HEK293 (cell line): ENCODE measurements around the gene TRAPPC6A.

Experiments used
- CTCF ChIA-PET: fragments of 350-600 bp; formaldehyde crosslinking; extraction: SDS; loops from one replicate; lab custom pipeline; 2021; ENCODE audit warnings: antibody characterized with exemption; lab: Yijun Ruan, JAX
- POLR2A ChIA-PET: fragments of 300-600 bp; formaldehyde crosslinking; extraction: SDS; loops from one replicate; lab custom pipeline; 2020; ENCODE audit warnings: antibody characterized with exemption, inconsistent platforms; lab: Yijun Ruan, JAX
- H3K27ac ChIP-seq: fragments of 200-500 bp; sonication (Bioruptor generic); 2 replicates; pipeline ENCODE4 v1.5.1; 2014; ENCODE audit warnings: low read depth, low read length, control low read depth, inconsistent platforms; ENCODE audit errors: extremely low read depth
- H3K36me3 ChIP-seq, 2 experiments: fragments of 200-500 bp in 1 of 2; sonication (Bioruptor generic) in 1 of 2; 1 replicate in 1 of 2; 2 replicates in 1 of 2; pipeline ENCODE4 v1.5.1; 2014 to 2017; ENCODE audit warnings: inconsistent platforms in 2 of 2, low read length in 2 of 2; ENCODE audit not compliant: control insufficient read depth in 2 of 2, insufficient read depth in 1 of 2
- H3K4me1 ChIP-seq: fragments of 200-500 bp; sonication (Bioruptor generic); 2 replicates; pipeline ENCODE4 v1.5.1; 2014; ENCODE audit warnings: mild to moderate bottlenecking, low read length, inconsistent platforms; ENCODE audit not compliant: control insufficient read depth, insufficient read depth
- H3K4me3 ChIP-seq: 2 replicates; pipeline ENCODE4 v1.5.1; 2011; ENCODE audit warnings: low read depth, mild to moderate bottlenecking, control low read depth, low read length, moderate library complexity
- H3K9me3 ChIP-seq: fragments of 200-500 bp; sonication (Bioruptor generic); 2 replicates; pipeline ENCODE4 v1.5.1; 2014; ENCODE audit warnings: low read depth, low read length, inconsistent platforms; ENCODE audit not compliant: control insufficient read depth, insufficient read depth
- GLI4 ChIP-seq: fragments of 450-650 bp; formaldehyde crosslinking; IDR thresholded peaks from 2 replicates; pipeline ENCODE4 v1.5.1; 2016; ENCODE audit warnings: missing biosample characterization, missing genetic modification characterization
- GLIS1 ChIP-seq: fragments of 450-650 bp; formaldehyde crosslinking; IDR thresholded peaks from 2 replicates; pipeline ENCODE4 v1.5.1; 2016; ENCODE audit warnings: missing biosample characterization, missing genetic modification characterization
- GLIS2 ChIP-seq: fragments of 450-650 bp; formaldehyde crosslinking; IDR thresholded peaks from 2 replicates; pipeline ENCODE4 v1.5.1; 2016; ENCODE audit warnings: missing biosample characterization, missing genetic modification characterization
- HIC1 ChIP-seq: fragments of 450-650 bp; formaldehyde crosslinking; IDR thresholded peaks from 2 replicates; pipeline ENCODE4 v1.5.1; 2016; ENCODE audit warnings: missing biosample characterization, missing genetic modification characterization
- KLF10 ChIP-seq: fragments of 450-650 bp; IDR thresholded peaks from 2 replicates; pipeline ENCODE4 v1.5.1; 2018; ENCODE audit warnings: missing biosample characterization, mild to moderate bottlenecking, missing genetic modification characterization
- KLF9 ChIP-seq: fragments of 450-650 bp; formaldehyde crosslinking; IDR thresholded peaks from 2 replicates; pipeline ENCODE4 v1.5.1; 2016; ENCODE audit warnings: missing biosample characterization, missing genetic modification characterization, low read depth
- OSR2 ChIP-seq: fragments of 450-650 bp; formaldehyde crosslinking; IDR thresholded peaks from 2 replicates; pipeline ENCODE4 v1.5.1; 2016; ENCODE audit warnings: missing biosample characterization, missing genetic modification characterization
- SALL2 ChIP-seq: fragments of 450-650 bp; formaldehyde crosslinking; IDR thresholded peaks from 2 replicates; pipeline ENCODE4 v1.5.0; 2017; ENCODE audit warnings: missing biosample characterization, mild to moderate bottlenecking, missing genetic modification characterization, borderline replicate concordance
- SP3 ChIP-seq: fragments of 450-650 bp; formaldehyde crosslinking; IDR thresholded peaks from 2 replicates; pipeline ENCODE4 v1.5.1; 2016; ENCODE audit warnings: missing biosample characterization, missing genetic modification characterization
- ZBTB20 ChIP-seq: fragments of 450-650 bp; formaldehyde crosslinking; IDR thresholded peaks from 2 replicates; pipeline ENCODE4 v1.5.1; 2016; ENCODE audit warnings: missing biosample characterization, missing genetic modification characterization
- ZBTB26 ChIP-seq: fragments of 450-650 bp; formaldehyde crosslinking; optimal IDR thresholded peaks from 2 replicates; pipeline ENCODE3; 2016; ENCODE audit warnings: missing biosample characterization, mild to moderate bottlenecking, missing genetic modification characterization
- ZFHX2 ChIP-seq: fragments of 450-650 bp; formaldehyde crosslinking; conservative IDR thresholded peaks from 2 replicates; pipeline ENCODE4 v1.5.1; 2016; ENCODE audit warnings: missing biosample characterization, missing genetic modification characterization
- ZIC2 ChIP-seq: fragments of 450-650 bp; formaldehyde crosslinking; IDR thresholded peaks from 2 replicates; pipeline ENCODE4 v1.5.1; 2016; ENCODE audit warnings: missing biosample characterization, missing genetic modification characterization
- ZNF785 ChIP-seq: fragments of 450-650 bp; formaldehyde crosslinking; IDR thresholded peaks from 2 replicates; pipeline ENCODE4 v1.5.1; 2016; ENCODE audit warnings: missing biosample characterization, missing genetic modification characterization
- ZNF791 ChIP-seq: fragments of 450-650 bp; formaldehyde crosslinking; IDR thresholded peaks from 2 replicates; pipeline ENCODE4 v1.5.1; 2016; ENCODE audit warnings: missing biosample characterization, missing genetic modification characterization
- TF ChIP-seq, protein P1 (sequence below): fragments of 450-650 bp; formaldehyde crosslinking; IDR thresholded peaks from 2 replicates; pipeline ENCODE4 v1.5.1; 2016; ENCODE audit warnings: missing biosample characterization, missing genetic modification characterization
- TF ChIP-seq, protein P2 (sequence below): fragments of 450-650 bp; IDR thresholded peaks from 2 replicates; pipeline ENCODE4 v1.5.1; 2018; ENCODE audit warnings: missing biosample characterization, mild to moderate bottlenecking, missing genetic modification characterization

The TRAPPC6A gene

DNA sequence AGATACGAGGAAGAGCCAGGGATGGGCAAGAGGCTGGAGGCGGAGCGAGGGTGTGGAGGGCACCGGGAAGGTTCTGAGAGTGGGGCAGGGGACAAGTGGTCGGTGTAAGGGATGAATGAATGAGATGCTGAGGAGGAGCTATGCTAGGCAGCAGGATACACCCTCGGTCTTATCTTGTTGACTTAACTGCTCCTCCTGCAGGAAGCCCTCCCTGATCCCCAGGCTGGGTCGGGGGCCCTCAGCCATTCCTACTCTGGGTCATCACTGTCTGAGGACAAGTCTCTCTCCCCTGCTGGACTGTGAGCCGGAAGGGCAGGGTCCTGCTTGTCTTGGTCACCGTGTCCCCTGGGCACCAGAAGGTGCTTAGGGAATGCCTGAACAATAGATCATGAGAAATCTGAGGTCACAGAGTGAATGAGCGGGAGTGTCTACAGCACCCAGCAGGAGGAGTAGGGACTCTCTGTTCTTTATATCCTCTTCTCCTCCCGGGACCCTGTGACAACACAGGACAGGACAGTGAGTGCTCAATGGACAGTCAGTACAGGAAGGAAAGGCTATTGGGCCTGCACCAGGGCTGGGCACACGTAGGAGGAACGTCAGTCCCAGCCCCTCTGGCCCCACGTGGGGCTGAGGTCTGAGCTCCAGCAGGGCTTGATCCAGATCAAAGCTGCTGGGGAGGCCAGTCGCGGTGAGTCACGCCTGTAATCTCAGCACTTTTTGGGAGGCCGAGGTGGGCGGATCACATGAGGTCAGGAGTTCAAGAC lies 23.8 kb downstream of the TRAPPC6A start (continued):
- TF ChIP-seq, protein P1, sequence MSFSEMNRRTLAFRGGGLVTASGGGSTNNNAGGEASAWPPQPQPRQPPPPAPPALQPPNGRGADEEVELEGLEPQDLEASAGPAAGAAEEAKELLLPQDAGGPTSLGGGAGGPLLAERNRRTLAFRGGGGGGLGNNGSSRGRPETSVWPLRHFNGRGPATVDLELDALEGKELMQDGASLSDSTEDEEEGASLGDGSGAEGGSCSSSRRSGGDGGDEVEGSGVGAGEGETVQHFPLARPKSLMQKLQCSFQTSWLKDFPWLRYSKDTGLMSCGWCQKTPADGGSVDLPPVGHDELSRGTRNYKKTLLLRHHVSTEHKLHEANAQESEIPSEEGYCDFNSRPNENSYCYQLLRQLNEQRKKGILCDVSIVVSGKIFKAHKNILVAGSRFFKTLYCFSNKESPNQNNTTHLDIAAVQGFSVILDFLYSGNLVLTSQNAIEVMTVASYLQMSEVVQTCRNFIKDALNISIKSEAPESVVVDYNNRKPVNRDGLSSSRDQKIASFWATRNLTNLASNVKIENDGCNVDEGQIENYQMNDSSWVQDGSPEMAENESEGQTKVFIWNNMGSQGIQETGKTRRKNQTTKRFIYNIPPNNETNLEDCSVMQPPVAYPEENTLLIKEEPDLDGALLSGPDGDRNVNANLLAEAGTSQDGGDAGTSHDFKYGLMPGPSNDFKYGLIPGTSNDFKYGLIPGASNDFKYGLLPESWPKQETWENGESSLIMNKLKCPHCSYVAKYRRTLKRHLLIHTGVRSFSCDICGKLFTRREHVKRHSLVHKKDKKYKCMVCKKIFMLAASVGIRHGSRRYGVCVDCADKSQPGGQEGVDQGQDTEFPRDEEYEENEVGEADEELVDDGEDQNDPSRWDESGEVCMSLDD (tag by site-specific recombination), result no peak

GRCh38 chr19:45153339-45154063 lies 24.5 kb downstream of the TRAPPC6A start:
- no peak overlapping the region for H3K27ac ChIP-seq
- H3K4me1 ChIP-seq, result peaks cover 2% of the 10 kb centered on the region; the same call in 1 of the 2 replicates
- ChIA-PET POLR2A (interaction anchor here (1.1 to 2.2 kb wide), 3 partner anchors 25 to 152 kb away, joined by 3 to 11 read pairs (median 8); partner anchors contain the start of genes BLOC1S3 and TRAPPC6A), CTCF (interaction anchor here (0.7 to 2.0 kb wide), 4 partner anchors 10 to 50 kb away, joined by 3 to 6 read pairs (median 4); partner anchors contain the start of genes BLOC1S3 and TRAPPC6A)
- H3K36me3 ChIP-seq, result no peaks in the 10 kb centered on the region
- TF ChIP-seq KLF10 (tag by site-specific recombination) (no peak), SP3 (tag by site-specific recombination) (0 out of 2 replicates have a peak, but pooled peaks have one; percentile 31), ZNF791 (no peak), OSR2 (tag by site-specific recombination) (0 out of 2 replicates have a peak, but pooled peaks have one; percentile 39), ZNF785 (no peak), ZBTB26 (tag by site-specific recombination) (peak; percentile 61), GLIS1 (tag by site-specific recombination) (peak; percentile 70), ZIC2 (tag by site-specific recombination) (peak; percentile 94), SALL2 (tag by site-specific recombination) (0 out of 2 replicates have a peak, but pooled peaks have one; percentile 23), GLI4 (tag by site-specific recombination) (no peak), KLF9 (tag by site-specific recombination) (0 out of 2 replicates have a peak, but pooled peaks have one; percentile 20), HIC1 (tag by site-specific recombination) (0 out of 2 replicates have a peak, but pooled peaks have one; percentile 21), GLIS2 (tag by site-specific recombination) (peak; percentile 14; the same call in 1 of the 2 replicates), ZFHX2 (tag by site-specific recombination) (peak; percentile 82), ZBTB20 (tag by site-specific recombination) (peak; percentile 57)
- TF ChIP-seq, protein P2, sequence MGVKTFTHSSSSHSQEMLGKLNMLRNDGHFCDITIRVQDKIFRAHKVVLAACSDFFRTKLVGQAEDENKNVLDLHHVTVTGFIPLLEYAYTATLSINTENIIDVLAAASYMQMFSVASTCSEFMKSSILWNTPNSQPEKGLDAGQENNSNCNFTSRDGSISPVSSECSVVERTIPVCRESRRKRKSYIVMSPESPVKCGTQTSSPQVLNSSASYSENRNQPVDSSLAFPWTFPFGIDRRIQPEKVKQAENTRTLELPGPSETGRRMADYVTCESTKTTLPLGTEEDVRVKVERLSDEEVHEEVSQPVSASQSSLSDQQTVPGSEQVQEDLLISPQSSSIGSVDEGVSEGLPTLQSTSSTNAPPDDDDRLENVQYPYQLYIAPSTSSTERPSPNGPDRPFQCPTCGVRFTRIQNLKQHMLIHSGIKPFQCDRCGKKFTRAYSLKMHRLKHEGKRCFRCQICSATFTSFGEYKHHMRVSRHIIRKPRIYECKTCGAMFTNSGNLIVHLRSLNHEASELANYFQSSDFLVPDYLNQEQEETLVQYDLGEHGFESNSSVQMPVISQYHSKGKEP (tag by site-specific recombination), result peak; percentile 86
- no peak overlapping the region for H3K4me3 ChIP-seq
- no peaks in the 10 kb centered on the region for H3K9me3 ChIP-seq
